NCI-H1105 treated with DMSO at 0.1 percent for 48 hours (cell line): Measurements from ENCODE around the gene ITGAD.

ENCODE experiments used
- DNase-seq: peaks from one replicate; lab custom pipeline; 2025; lab: John Stamatoyannopoulos, UW

The ITGAD gene

DNA sequence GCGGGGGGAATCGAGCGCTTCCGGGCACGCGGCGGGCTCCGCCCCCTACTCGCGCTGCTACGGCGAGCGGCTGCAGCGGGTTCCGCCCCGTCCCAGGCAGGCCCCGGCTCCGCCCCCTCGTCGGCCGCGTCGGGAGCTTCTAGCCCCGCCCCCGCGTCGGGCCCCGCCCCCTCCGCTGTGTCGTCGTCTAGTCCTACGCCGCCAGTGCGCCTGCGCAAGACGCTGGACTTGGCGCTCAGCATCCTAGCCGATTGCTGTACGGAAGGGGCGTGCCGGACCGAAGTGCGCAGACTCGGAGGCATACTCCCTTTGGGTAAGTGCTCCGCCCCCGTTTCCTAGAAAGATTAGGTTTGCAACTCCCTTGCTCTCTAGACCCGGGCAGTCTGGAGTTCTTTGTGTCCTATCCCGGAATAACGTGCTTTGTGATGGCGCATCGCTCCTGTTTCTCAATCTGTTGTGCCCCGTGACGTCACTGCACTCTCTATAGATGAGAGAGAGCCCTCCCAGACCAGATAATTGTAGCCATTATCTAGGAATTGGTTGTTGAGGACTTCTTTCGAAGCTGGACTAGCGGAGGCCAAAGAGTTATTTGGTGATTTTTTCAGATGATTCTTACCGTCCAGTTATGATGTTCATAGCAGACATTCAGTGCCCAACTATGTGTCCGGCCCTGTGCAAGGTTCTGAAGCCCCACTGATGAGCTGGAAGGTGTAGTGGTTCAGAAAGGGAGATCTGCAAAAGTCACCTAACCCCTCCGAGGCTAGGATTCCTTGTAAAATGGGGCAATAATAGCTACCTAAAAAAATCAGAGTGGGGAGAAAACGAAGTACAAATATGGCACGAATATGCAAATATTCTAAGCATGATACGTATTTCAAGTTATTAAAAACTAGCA lies 66.8 kb downstream of the ITGAD start:
- peak; percentile 97 for DNase-seq

DNA sequence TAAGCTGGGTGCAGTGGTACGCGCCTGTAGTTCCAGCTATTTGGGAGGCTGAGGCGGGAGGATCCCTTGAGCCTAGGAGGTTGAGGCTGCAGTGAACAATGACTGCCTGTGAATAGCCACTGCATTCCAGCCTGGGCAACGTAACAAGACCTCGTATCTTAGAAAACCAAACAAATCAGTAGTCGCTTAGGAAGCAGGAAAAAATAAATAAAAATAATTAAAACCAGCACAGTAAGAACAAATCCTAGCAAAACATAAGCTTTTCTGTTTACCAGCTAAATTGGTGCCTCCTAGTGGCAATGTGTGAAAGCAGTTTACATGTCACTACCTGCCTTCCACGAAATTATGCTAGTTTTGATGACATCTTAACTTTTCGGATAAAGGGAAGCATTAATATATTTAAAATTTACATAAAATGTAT lies 67.5 kb downstream of the ITGAD start:
- no peak for DNase-seq

DNA sequence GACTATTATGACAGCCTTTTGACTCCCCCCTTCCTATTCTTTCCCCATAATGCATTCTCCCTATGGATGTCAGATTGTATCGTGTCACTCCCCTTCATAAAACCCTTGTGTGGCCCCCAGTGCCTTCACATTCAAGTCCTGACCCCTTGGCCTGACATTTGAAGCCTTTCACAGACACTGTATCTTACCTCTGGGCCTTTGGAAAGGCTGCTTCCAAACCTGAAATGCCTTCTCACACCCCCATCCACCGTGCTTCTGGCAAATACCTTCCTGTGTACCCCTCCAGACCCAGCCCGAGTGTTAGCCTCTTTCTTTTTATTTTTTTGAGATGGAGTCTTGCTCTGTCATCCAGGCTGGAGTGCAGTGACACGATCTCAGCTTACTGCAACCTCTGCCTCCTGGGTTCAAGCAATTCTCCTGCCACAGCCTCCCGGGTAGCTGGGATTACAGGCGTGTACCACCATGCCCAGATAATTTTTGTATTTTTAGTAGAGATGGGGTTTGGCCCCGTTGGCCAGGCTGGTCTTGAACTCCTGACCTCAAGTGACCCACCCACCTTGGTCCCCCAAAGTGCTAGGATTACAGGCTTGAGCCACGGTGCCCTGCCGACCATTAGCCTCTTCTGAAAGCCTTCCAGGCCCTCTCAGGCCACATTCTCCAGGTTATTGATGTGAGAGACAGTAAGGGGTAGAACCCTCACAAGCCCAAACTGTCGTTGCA lies 68.2 kb downstream of the ITGAD start:
- DNase-seq = no peak

DNA sequence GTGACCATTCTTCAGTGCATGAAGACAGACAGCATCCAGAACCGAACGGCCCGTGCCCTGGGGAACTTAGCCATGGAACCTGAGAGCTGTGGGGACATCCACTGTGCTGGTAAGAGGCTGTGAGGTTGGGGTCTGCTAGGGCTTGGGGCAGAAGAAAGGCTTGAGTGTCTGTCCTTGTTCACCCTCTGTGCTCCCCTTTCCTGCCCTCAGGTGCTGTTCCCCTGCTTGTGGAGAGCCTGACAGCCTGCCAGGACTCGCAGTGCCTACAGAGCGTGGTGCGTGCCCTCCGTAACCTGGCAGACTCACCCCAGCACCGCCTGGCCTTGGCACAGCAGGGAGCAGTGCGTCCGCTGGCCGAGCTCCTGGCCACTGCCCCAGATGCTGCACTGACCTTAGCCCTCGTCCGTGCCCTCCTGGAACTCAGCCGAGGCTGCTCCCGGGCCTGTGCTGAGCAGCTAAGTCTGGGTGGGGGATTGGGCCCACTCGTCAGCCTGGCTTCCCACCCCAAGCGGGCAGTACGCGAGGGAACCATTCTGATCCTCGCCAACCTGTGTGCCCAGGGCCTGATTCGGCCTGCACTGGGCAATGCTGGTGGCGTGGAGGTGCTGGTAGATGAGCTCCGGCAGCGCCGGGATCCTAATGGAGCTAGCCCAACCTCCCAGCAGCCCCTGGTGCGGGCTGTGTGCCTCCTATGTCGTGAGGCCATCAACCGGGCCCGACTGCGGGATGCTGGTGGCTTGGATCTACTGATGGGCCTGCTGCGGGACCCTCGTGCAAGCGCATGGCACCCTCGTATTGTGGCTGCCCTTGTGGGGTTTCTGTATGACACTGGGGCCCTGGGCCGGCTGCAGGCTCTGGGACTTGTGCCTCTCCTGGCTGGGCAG lies 69.0 kb downstream of the ITGAD start:
- DNase-seq = no peak

DNA sequence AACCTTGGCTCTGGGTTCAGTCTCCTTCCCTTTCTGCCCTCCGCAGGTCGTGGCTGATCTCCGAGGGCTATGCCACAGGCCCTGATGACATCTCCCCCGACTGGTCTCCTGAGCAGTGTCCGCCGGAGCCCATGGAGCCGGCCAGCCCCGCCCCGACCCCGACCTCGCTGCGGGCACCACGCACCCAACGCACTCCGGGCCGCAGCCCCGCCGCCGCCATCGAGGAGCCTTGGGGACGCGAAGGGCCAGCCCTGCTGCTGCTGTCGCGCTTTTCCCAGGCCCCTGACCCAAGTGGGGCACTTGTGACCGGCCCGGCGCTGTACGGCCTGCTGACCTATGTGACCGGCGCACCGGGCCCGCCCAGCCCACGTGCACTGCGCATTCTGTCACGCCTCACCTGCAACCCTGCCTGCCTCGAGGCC lies 71.2 kb downstream of the ITGAD start:
- DNase-seq = no peak

DNA sequence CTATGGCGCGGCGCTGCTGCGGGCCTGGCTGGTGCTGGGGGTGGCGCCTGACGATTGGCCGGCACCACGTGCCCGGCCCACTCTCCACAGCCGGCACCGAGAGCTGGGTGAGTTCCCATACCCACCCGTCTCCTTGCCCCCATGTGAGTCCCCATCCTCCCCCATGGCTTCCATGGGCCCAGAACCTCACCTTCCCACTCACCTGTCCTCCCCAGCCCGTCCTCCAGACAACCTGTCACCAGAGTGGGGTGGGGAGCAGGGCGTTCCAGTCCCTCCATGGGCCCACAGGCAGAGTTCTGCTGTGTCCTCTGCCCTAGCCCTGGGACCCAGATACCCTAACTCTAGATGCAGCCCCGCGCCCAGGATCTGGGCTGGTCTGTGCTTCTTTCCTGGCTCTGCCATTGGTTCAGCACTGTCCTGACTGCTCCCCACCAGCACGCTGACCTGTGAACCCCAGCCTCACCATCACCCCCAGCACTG lies 71.7 kb downstream of the ITGAD start:
- no peak for DNase-seq

DNA sequence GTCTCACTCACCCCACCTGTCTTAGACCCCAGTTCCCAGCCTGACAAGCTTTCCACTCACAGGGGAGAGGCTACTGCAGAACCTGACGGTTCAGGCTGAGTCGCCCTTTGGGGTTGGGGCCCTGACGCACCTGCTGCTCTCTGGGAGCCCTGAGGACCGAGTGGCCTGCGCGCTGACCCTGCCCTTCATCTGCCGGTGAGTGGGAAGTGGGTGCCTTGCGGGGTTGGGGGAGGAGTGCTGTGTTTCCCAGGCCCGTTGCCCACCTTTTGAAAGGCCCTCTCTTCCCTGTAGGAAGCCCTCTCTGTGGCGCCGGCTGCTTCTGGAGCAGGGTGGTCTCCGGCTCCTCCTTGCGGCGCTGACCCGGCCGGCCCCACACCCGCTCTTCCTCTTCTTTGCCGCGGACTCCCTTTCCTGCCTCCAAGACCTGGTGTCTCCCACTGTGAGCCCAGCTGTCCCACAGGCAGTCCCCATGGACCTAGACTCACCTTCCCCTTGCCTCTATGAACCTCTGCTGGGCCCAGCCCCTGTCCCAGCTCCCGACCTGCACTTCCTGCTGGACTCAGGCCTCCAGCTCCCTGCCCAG lies 72.7 kb downstream of the ITGAD start:
- no peak for DNase-seq

DNA sequence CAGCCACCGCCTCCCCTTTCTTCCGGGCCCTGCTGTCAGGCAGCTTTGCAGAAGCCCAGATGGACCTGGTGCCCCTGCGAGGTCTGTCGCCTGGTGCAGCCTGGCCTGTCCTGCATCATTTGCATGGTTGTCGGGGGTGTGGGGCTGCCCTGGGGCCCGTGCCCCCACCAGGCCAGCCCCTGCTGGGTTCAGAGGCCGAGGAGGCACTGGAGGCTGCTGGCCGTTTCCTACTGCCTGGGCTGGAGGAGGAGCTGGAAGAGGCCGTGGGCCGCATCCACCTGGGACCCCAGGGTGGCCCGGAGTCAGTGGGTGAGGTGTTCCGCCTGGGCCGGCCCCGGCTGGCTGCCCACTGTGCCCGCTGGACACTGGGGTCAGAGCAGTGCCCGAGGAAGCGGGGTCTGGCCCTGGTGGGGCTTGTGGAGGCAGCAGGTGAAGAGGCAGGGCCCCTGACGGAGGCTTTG lies 73.3 kb downstream of the ITGAD start:
- no peak for DNase-seq

DNA sequence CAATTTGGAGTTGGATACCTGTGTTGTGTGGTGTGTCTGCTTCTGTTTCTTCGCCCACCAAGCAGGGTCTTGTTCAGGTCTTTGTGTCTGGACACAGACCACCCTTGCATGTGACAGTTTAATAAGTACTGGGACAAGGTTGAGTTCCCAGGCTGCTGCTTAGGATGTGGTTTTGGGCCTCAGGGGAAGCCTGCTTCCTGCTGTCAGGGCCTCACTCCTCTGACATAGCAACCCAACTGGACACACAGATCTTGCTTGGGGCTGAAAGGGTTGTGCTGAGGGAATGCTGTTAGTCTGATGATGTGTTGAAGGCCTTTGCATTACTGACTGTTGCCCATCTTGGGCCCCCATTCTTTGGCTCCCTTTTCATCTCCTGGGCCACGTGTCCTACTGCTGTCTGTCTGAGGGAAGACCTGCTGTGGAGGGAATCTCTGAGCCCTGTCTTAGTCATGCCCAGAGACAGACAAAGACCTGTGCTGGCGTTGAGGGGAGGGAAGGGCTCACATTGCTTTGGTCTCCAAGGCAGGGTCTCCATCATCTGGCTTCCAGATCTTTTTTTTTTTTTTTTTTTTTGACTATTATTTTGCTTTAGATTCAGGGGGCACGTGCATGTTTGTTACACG lies 74.1 kb downstream of the ITGAD start:
- no peak for DNase-seq

DNA sequence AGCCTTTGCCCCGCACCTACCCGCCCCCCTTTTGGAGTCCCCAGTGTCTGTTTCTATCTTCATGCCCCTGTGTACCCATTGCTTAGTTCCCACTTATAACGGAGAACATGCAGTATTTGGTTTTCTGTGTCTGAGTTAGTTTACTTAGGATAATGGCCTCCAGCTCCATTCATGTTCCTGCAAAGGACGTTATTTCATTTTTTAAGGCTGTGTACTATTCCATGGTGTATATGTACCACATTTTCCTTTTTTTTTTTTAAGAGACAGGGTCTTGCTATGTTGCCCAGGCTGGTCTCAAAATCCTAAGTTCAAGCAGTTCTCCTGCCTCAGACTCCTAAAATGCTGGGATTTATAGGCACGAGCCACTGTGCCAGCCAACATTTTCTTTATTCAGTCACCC lies 74.7 kb downstream of the ITGAD start:
- DNase-seq = no peak

DNA sequence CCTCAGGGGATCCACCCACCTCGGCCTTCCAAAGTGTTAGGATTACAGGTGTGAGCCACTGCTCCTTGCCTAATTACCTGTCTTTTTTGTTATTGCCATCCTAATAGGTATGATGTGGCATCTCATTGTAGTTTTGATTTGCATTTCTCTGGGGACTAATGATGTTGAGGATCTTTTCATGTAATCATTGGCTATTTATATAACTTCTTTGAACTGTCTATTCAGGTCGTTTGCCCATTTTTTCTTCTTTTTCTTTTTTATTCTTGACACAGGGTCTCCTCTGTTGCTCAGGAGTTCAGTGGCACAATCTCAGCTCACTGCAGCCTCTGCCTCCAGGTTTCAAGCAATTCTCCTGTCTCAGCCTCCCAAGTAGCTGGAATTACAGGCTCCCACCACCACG lies 77.5 kb downstream of the ITGAD start:
- DNase-seq = no peak

DNA sequence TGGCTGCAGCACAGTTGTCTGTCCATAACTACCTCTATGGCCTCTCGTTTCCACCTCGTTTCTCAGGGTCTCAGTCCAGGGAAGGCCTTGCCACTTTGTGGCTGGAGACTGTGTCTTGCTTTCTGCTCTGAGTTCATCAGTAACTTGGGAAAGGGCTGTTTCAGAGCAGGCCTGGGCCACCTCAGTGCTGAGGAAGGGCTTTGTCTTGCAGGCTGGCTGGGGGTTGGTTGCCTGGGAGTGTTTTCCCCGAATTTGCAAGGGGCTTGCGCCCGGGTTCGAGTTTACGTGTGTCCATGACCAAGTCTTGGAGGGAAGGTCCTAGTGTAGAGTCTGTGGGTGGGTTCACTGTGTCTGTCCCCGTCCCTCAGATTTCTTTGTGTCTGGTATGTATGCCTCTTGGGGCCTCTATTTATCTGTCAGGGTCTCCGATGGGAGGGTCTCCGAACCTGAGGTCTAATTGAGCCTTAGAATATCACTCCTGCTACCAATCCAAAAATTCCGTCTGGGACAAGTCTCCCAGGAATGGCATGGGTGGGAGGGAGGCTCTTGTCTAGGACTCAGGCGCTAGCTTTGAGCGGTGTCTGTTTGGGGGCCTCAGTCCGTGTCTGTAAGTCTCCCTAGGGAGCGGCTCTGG lies 78.2 kb downstream of the ITGAD start:
- no peak for DNase-seq

DNA sequence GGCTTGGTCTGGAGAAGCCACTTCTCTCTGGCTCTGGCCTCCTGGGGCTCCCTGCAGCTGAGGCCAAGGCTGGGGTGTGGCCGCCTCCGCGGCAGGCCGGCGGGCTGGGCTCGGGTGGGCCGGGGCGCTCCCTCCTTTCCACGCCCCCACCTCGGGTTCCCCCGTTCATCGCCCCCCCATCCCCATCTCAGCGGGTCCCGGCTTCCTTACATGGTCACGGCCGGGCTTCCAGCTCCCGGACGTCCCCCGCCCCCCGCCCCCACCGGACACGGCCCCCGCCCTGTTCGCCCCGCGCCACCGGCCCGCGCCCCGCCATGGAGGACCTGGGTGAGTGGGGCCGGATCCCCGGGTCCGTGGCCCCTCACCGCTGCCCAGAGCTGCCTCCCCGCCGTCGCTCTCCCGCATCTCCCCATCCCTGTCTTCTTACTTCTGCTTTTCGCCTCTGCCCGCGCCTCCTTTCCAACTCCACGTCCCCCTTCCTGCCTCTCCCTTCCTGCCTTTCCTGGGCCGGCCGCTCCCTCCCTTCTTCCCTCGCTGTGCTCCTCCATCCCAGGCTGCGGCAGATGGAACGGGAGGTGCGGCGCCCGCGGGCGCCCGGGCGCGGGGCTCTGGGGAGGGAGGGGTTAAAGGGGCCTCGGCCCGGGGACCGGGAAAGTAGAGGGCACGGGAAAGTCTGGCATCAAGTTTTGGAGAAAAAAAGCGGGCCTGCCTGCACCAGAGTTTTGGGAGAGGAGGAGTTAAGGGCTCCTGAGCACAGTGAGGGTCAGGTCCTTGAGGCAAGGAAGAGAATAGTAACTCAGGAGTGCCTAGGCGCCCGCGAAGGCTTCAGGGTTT lies 79.0 kb downstream of the ITGAD start, which contains the start of gene TGFB1I1:
Gene TGFB1I1 (plus strand): TSS at position 278 of the 834 bp plus-strand sequence. CDS start 37 bp downstream, at position 315.
- DNase-seq = peak; percentile 5

DNA sequence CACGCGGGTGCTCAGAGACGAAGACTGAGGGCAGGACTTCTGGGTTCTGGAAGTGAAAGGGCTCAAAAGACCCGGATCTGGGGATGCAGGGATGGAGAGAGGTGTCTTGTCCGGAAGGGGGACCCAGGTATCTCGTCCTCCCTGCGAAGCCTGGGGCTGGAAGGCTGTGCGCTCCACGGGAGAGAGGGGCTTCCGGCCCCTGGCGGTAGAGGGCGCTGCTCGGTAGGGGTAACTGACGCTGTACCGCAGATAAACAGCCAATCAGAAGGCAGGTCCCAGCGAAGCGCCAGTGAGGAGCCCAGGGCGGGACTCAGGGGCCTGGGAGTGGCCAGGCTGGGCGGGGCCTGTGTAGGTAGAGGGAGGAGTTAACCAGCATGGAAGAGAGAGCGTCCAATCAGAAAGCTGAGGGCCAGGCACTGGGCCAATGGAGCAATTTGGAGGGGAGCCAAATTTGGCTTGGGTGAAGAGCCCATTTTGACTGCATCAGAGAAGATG lies 79.6 kb downstream of the ITGAD start:
- peak; percentile 49 for DNase-seq

DNA sequence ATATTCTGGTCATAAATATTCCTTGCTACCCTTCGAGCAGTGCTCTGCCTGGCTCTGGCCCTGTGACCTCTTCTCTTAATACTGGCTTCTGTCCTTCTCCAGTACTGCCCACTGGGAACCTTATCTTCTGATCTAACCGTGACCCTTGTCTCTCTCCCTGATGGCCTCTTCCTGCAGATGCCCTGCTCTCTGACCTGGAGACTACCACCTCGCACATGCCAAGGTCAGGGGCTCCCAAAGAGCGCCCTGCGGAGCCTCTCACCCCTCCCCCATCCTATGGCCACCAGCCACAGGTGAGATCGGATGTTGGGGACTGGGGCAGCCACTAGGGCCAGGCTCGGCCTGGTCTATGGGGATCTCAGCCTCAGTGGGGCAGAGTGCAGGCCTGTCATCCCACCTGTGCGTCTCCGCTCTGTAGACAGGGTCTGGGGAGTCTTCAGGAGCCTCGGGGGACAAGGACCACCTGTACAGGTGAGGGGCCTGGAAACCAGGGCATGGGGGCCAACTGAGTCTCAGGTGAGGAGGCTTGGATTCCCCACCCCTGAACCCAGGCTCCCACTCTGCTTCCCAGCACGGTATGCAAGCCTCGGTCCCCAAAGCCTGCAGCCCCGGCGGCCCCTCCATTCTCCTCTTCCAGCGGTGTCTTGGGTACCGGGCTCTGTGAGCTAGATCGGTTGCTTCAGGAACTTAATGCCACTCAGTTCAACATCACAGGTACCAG lies 80.3 kb downstream of the ITGAD start:
- DNase-seq = no peak

DNA sequence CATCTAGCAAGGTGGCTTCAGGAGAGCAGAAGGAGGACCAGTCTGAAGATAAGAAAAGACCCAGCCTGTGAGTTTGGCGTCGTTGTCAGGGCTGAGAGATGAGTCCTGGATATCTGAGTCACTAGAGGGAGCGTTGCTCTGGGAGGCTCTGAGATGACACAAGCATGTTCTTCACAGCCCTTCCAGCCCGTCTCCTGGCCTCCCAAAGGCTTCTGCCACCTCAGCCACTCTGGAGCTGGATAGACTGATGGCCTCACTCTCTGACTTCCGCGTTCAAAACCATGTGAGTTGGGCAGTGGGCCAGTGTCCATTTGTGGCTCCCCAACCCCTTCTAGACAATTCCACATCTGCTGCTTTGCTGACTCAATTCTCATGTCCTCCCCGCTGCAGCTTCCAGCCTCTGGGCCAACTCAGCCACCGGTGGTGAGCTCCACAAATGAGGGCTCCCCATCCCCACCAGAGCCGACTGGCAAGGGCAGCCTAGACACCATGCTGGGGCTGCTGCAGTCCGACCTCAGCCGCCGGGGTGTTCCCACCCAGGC lies 81.1 kb downstream of the ITGAD start:
- DNase-seq = no peak

DNA sequence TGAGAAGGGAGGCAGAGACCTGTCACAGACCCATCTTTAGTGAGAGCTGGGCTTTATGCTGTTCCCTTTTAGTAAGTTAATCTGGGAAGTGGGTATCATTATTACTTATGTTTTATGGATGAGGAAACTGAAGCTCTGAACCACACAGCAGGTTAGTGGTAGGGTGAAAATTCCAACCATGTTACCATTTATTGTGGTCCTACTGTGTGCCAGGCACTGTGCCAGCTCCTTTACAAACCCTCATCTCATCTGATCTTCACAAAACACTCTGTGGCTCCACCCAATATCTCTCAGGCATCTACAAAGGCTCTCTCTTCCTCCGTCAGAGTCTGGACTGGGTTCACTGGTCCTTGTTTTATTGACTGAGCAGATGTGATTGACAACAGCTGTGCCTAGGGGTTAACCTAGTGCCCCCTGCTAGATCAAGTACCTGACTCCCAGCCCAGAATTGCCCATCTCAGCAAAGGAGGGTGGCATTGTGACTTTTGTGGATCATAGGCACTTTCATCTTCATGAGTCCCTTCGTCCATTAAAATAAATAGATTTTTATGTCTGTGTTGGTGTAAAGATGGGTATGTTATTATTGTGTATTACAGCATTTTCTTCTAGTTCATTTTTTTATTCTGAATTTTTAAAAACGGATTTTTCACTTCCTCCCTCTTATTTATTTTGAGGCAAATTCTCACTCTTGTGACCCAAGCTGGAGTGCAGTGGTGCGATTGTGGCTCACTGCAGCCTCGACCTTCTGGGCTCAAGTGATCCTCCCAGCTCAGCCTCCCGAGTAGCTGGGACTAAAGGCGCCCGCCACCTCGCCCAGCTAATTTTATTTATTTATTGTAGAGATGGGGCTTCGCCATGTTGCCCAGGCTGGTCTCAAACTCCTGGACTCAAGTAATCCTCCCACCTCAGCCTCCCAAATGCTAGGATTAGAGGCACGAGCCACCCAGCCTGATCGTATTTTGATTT lies 81.9 kb downstream of the ITGAD start:
- DNase-seq = no peak
